ENCODE results near the gene SP100.
A peak's percentile ranks its signal among the peaks of the same experiment; 100 is the strongest.
"Not testable (repeated sequence)": the region's sequence is repeated elsewhere in the genome, so short reads cannot be mapped to it uniquely, and the experiment has no call there.

SP100 gene

DNA sequence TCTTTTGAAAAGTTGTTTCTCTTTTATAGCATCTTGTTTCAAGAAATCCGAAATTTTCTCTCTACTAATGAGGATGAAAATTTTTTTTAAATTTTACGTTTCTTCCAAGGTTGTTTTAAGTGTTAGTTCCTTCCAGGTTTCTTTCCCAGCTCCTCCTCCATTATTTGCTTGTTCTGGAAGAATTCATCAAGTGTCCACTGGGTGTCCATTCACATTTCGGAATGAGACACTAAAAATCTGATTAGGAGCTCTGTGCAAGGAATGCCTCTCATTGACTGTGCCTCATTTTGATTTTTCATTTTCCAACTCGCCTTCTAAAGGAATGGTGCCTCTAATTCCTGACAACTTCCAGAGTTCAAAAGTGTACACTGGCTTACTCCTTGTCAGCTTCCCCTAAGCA is 6.1 kb downstream of the SP100 start:
- no peak for DNase-seq

GRCh38 chr2:230423851-230424458 is 8.0 kb downstream of the SP100 start:
- no peak for DNase-seq

DNA sequence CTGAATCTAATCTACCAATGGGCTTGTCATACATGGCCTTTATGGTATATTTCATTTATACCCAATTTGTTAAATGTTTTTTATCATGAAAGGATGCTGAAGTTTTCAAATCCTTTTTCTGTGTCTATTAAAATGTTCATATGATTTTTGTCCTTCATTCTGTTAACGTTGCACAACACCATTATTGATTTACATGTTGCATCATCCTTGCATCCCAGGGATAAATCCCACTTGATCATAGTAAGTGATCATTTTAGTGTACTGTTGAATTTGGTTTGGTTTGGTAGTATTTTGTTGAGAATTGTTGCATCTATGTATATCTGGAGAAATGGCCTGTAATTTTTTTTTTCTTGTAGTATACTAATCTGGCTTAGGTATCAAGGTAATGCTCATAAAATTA is 9.4 kb downstream of the SP100 start:
- no peak for DNase-seq

DNA sequence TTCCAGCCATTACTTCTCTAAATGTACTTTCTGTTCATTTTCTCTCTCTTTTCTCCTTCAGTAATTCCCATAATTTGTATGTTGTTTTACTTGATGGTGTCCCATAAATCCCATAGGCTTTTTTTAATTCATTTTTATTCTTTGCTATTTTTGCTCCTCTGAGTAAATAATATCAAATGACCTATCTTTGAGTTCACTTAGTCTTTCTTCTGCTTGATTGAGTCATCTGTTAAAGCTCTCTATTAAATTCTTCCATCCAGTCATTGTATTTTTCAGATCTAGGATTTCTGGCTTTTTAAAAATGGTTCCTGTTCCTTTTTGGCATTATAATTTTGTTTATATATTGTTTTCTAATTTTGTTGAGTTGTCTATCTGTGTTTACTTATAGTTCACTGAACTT is 13.5 kb downstream of the SP100 start:
- DNase-seq = no peak

DNA sequence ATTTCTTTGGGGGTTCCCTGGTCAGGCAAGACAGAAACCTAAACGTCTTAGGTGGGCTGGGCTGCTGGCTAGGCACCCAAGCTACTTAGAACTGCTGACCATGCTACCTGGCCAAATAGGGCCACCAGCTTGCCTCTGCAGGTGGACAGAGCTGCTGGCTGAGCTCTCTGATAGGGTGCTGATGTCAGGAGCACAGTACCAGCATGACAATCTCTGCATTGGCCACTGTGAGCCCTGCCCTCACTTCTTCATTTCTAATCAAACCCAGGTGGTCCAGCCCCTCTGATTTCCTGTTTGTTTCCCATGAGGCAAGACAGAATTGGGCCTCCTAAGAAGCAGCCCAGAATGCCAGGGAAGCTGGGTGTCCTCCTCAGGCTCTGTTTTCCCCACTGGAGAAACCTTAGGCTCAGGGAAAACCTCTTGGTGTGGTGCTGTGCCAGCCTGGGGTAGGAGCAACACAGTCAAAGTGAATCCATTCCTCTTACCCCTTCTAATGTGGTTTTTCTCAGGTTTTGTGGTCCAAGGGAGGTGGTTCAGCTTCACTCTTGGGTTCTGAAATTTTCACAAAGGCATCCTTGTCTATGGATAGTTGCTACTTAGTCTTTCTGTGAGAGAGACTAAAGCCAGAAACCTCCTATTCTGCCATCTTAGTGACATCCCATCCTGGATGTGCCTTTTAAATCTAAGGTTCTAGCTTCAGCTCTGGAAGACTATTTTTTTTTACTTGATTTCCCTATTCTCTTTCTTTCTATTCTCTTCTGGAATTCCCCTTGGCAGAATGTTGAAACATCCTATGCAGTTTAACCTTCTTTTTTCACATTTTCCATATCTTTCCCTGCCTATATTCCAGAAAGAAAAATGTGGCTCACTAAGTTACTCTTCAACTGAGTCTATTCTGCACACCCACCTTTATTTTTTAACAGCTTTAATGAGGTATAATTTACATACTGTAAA is 15.2 kb downstream of the SP100 start:
- DNase-seq = no peak

- no peak for DNase-seq
Measured at GRCh38 chr2:230434677-230435324, 18.8 kb downstream of the SP100 start.

GRCh38 chr2:230435431-230435830 is 19.4 kb downstream of the SP100 start:
- DNase-seq = no peak

GRCh38 chr2:230439121-230439520 is 23.1 kb downstream of the SP100 start:
- DNase-seq = not testable (repeated sequence)

- peak; percentile 69 for DNase-seq
Measured at GRCh38 chr2:230439590-230439989, 23.6 kb downstream of the SP100 start.

GRCh38 chr2:230441227-230441897 is 25.4 kb downstream of the SP100 start:
- DNase-seq = peak; percentile 11

DNA sequence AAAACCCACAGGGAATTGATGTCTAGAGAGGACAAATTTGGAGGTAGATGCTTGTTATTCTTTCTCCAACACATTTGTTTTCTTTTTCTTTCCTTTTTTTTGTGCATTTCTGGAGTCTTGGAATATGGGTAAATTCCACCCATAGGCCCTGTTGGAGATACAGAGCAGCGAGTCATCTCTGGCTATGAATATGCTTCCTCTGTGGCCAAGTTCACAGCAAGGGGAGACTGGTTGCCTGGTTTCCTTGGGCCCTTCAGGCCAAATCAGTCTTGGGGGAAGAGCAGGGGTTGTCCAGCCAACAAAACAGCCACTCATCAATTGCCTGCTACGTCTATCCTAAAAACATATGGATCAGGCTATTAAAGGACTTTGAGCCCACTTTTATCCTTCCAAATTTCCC is 27.5 kb downstream of the SP100 start:
- DNase-seq = peak; percentile 26

GRCh38 chr2:230444832-230445231 is 28.8 kb downstream of the SP100 start:
- DNase-seq = peak; percentile 19

DNA sequence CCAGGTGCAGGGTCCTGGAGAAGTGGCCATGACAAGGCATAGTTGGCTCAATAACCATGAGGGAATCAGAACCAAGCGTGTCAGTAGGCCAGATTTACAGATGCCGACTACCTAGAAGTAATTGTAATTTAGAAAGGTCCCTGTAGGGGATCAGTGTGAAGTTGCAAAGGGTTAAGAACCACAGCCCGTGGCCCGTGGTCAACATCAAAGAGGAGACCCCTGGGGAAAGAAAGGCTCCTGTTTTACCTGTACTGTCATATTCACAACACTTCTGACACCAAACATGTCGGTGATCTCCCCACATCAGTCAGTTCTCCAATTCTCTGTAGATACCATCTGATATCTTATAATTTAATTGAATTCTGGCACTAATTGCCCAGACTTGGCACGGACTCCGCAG is 31.0 kb downstream of the SP100 start:
- no peak for DNase-seq

DNA sequence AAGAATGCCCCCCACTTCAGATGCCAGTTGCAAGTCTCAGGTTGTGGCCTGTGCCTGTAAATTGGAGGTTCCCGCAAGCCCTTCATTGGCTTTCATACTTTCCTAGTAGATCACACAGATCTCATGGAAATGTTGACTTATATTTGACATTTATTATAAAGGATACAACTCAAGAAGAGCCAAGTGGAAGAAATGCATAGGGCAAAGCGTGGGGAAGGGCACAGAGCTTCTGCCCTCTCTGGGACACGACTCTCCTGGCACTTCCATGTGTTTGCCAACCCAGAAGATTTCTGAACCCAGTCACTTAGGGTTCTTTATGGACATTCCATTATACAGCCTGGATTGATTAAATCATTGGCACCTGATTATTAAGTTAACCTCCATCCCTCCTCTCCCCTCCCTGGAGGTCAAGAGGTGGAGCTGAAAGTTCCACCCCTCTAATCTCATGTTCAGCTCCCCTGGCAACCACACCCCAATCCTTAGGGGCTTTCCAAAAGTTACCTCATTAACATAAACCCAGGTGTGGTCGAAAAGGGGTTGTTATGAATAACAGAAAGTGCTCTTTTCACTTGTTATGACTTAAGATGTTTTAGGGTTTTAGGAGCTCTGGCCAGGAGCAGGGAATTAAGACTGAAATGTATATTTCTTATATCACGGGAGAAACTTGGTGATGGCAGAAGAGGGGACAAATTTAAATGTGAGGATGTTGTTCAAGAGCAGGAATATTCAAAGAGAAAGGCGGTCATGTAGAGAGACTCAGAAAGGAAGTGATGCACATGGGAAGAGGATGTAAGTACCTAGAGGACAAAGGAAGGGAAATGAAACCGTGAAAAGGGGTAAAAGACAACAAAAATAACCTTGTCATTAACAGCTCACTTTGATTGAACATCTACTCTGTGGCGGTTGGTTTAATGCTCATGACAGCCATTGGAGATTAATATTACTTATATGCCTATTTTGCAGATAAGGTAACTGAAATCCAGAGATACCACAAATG is 31.8 kb downstream of the SP100 start:
- peak; percentile 71 for DNase-seq

GRCh38 chr2:230449901-230450467 is 34.0 kb downstream of the SP100 start:
- no peak for DNase-seq

DNA sequence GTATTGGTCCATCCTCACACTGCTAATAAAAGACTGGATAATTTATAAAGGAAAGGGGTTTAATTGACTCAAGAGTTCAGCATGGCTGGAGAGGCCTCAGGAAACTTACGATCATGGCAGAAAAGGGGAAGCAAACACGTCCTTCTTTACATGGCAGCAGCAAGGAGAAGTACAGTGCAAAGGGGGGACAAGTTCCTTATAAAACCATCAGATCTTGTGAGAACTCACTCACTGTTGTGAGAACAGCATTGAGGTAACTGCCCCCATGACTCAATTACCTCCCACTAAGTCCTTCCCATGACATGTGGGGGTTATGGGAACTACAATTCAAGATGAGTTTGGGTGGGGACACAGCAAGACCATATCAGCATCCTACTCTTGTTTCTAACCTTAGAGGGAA is 37.0 kb downstream of the SP100 start:
- DNase-seq = peak; percentile 64

- DNase-seq = no peak
Measured at GRCh38 chr2:230455005-230455684, 39.1 kb downstream of the SP100 start.

GRCh38 chr2:230457073-230457768 is 41.2 kb downstream of the SP100 start:
- peak; percentile 95 for DNase-seq

DNA sequence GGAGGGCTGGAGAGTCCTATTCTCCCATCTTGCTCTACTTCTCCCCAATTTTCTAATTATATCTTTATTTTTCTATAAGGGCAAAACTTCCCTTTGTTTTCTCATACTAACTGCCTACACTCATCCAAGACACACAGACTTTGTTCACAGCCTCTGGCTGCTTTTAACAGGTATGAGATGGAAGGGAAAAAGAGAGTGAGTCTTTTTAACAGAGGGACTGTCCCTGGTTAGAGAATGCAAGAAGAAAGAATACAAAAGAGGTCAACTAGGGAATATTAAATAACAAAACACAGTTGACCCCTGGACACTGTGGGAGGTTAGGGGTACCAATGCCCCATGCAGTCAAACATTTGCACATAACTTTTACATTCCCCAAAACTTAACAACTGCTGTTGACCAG is 41.8 kb downstream of the SP100 start:
- no peak for DNase-seq

- peak; percentile 77 for DNase-seq
Measured at GRCh38 chr2:230459216-230459615, 43.2 kb downstream of the SP100 start.
